ENCODE results near the gene CES5A.

CES5A gene

GRCh38 chr16:55824473-55825000 is 50.6 kb downstream of the CES5A start:
- Histone ChIP-seq H3K9me2 (replicated peaks; ENCODE audit: insufficient read depth, low read length) (no peaks in the 10 kb centered on the region), H3K4me3 (ENCODE audit: insufficient read depth, low read length, poor library complexity, severe bottlenecking) (no peak overlapping the region), H3K27me3 (ENCODE audit: low read length) (no peaks in the 10 kb centered on the region), H2AFZ (ENCODE audit: low read depth, low read length, severe bottlenecking) (no peak overlapping the region), H3K27ac (ENCODE audit: low read depth, low read length) (no peak overlapping the region), H3K36me3 (ENCODE audit: low read length) (no peaks in the 10 kb centered on the region), H3K79me2 (ENCODE audit: insufficient read depth, low read length) (no peaks in the 10 kb centered on the region), H3K9me3 (ENCODE audit: insufficient read depth, low read length) (no peaks in the 10 kb centered on the region), H3F3A (ENCODE audit: insufficient read depth) (no peaks in the 10 kb centered on the region), H3K4me2 (ENCODE audit: low read depth, low read length, poor library complexity, severe bottlenecking) (no peak overlapping the region), H4K20me1 (ENCODE audit: low read depth, low read length) (no peaks in the 10 kb centered on the region), H3K9ac (ENCODE audit: low read length) (no peak overlapping the region)
- TF ChIP-seq EZH2phosphoT487 (conservative IDR thresholded peaks at IDR 0.05; ENCODE audit: low read length) (no peak), CTCF (IDR thresholded peaks at IDR 0.05; ENCODE audit: insufficient read depth, low read length, poor library complexity, severe bottlenecking) (no peak)

GRCh38 chr16:55822280-55822810 is 52.8 kb downstream of the CES5A start:
- Histone ChIP-seq H3K79me2 (ENCODE audit: insufficient read depth, low read length) (no peaks in the 10 kb centered on the region), H3F3A (ENCODE audit: insufficient read depth) (no peaks in the 10 kb centered on the region), H3K9me3 (ENCODE audit: insufficient read depth, low read length) (no peaks in the 10 kb centered on the region), H3K27ac (ENCODE audit: low read depth, low read length) (no peak overlapping the region), H2AFZ (ENCODE audit: low read depth, low read length, severe bottlenecking) (no peak overlapping the region), H3K4me3 (ENCODE audit: insufficient read depth, low read length, poor library complexity, severe bottlenecking) (no peak overlapping the region), H3K36me3 (ENCODE audit: low read length) (no peaks in the 10 kb centered on the region), H3K9me2 (replicated peaks; ENCODE audit: insufficient read depth, low read length) (no peaks in the 10 kb centered on the region), H3K27me3 (ENCODE audit: low read length) (no peaks in the 10 kb centered on the region), H4K20me1 (ENCODE audit: low read depth, low read length) (no peaks in the 10 kb centered on the region), H3K9ac (ENCODE audit: low read length) (no peak overlapping the region), H3K4me2 (ENCODE audit: low read depth, low read length, poor library complexity, severe bottlenecking) (no peak overlapping the region)
- TF ChIP-seq EZH2phosphoT487 (conservative IDR thresholded peaks at IDR 0.05; ENCODE audit: low read length), result no peak
- TF ChIP-seq CTCF (IDR thresholded peaks at IDR 0.05; ENCODE audit: insufficient read depth, low read length, poor library complexity, severe bottlenecking), result no peak

GRCh38 chr16:55821210-55821609 is 54.0 kb downstream of the CES5A start:
- TF ChIP-seq CTCF (IDR thresholded peaks at IDR 0.05; ENCODE audit: insufficient read depth, low read length, poor library complexity, severe bottlenecking) (no peak), EZH2phosphoT487 (conservative IDR thresholded peaks at IDR 0.05; ENCODE audit: low read length) (no peak)
- H2AFZ ChIP-seq (ENCODE audit: low read depth, low read length, severe bottlenecking), result no peak overlapping the region

More at GRCh38 chr16:55821210-55821609, 54.0 kb downstream of the CES5A start:
- Histone ChIP-seq H3K36me3 (ENCODE audit: low read length) (no peaks in the 10 kb centered on the region), H3K27ac (ENCODE audit: low read depth, low read length) (no peak overlapping the region), H3F3A (ENCODE audit: insufficient read depth) (no peaks in the 10 kb centered on the region), H3K79me2 (ENCODE audit: insufficient read depth, low read length) (no peaks in the 10 kb centered on the region), H3K27me3 (ENCODE audit: low read length) (no peaks in the 10 kb centered on the region), H4K20me1 (ENCODE audit: low read depth, low read length) (no peaks in the 10 kb centered on the region), H3K9me3 (ENCODE audit: insufficient read depth, low read length) (no peaks in the 10 kb centered on the region), H3K9ac (ENCODE audit: low read length) (no peak overlapping the region), H3K9me2 (replicated peaks; ENCODE audit: insufficient read depth, low read length) (no peaks in the 10 kb centered on the region), H3K4me2 (ENCODE audit: low read depth, low read length, poor library complexity, severe bottlenecking) (no peak overlapping the region), H3K4me3 (ENCODE audit: insufficient read depth, low read length, poor library complexity, severe bottlenecking) (no peak overlapping the region)
